Measurements from ENCODE around the gene ARMC7. TPM values are rescaled to one million over a fixed set of nuclear protein-coding genes. Genes with fewer than 3 reads are reported as not detected.

The ARMC7 gene
- total RNA-seq, 1 donor from 2014 or later: 6.2 TPM

DNA sequence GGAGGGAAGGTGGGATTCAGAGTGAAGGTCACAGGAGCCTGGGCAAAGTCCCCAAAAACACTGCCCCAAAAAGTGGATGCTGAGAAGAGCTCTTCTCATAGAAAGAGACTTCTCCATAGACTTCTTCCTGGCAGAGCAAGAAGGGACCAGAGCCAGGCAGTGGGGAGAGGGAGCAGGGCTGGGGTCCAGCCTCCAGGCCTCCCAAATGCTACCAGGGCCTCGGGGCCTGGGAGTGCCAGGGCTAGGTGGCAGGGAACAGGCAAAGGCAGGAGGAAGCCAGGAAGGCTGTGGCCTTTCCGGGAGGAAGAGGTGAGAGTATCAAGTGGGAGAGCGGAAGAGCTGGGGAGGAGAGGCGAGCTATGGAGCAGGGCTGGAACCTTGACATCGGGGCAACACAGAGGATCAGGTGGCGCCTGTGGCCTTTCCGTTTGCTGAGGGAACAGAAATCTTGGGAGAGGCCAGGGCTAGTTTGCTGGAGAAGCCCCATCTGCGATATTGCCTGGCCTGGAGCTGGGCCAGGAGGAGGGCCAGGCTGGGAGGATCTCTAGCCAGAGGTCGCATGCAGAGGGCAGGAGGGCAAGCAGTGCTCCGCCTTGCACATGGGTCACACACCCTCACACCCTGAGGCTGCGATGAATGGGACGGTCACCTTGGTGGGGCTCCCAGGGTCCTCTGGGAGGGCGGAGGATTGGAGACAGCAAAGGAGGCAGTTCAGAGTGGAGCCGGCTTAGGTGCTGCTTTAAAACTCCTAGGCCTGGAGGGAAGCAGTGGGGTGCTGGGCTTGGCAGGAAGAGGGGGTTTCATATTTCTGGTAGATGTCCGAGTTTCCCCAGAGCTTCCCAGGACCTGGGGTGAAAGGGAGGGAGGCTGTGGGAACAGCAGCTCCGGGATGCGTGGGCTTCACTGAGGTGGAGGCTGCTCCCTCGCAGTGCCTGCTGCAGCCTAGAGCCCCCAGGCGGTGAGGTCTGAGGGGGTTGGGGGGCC is 18.6 kb upstream of the ARMC7 start:
- TF ChIP-seq, protein P1, sequence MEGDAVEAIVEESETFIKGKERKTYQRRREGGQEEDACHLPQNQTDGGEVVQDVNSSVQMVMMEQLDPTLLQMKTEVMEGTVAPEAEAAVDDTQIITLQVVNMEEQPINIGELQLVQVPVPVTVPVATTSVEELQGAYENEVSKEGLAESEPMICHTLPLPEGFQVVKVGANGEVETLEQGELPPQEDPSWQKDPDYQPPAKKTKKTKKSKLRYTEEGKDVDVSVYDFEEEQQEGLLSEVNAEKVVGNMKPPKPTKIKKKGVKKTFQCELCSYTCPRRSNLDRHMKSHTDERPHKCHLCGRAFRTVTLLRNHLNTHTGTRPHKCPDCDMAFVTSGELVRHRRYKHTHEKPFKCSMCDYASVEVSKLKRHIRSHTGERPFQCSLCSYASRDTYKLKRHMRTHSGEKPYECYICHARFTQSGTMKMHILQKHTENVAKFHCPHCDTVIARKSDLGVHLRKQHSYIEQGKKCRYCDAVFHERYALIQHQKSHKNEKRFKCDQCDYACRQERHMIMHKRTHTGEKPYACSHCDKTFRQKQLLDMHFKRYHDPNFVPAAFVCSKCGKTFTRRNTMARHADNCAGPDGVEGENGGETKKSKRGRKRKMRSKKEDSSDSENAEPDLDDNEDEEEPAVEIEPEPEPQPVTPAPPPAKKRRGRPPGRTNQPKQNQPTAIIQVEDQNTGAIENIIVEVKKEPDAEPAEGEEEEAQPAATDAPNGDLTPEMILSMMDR (IDR thresholded peaks at IDR 0.05; ENCODE audit: borderline replicate concordance): no peak
- peak overlapping the region; percentile 55 for H3K27ac ChIP-seq (replicated peaks)
- peaks cover 50% of the 10 kb centered on the region for H3K4me1 ChIP-seq
- no peak for DNase-seq
- intact Hi-C loops (cut with micrococcal nuclease): no loop called here
- no peaks in the 10 kb centered on the region for H3K36me3 ChIP-seq
- no peaks in the 10 kb centered on the region for H3K27me3 ChIP-seq (ENCODE audit: low read depth)
- H3K4me3 ChIP-seq: peak overlapping the region; percentile 0
- no peaks in the 10 kb centered on the region for H3K9me3 ChIP-seq (replicated peaks)

DNA sequence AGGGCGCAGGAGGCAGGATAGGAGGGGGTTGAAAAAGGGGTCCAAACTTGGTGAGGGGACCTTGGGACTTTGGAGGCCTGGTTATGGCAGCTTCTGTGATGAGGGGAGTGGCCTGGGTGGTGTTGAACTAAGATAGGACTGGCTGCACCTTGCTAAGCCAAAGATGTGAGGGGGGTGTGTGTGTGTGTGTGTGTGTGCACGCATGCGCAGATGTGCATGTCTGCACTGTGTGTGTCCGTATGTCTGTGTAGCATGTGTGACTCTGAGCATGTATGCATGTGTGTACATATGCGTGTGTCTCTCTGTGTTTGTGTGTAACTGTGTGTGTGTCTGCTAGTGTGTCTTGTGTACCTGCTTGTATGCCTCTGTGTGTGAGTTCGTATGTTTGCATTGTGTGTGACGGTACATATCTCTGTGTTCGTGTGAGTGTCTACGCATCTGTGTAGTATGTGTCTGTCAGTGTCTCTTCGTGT is 17.9 kb upstream of the ARMC7 start:
- Histone ChIP-seq H3K27me3 (ENCODE audit: low read depth) (no peaks in the 10 kb centered on the region), H3K36me3 (no peaks in the 10 kb centered on the region), H3K27ac (replicated peaks) (peak overlapping the region; percentile 55), H3K9me3 (replicated peaks) (no peaks in the 10 kb centered on the region), H3K4me1 (peaks cover 55% of the 10 kb centered on the region), H3K4me3 (no peak overlapping the region)
- TF ChIP-seq, protein P1 (IDR thresholded peaks at IDR 0.05; ENCODE audit: borderline replicate concordance): no peak
- intact Hi-C loops (cut with micrococcal nuclease): no loop called here
- DNase-seq: no peak

DNA sequence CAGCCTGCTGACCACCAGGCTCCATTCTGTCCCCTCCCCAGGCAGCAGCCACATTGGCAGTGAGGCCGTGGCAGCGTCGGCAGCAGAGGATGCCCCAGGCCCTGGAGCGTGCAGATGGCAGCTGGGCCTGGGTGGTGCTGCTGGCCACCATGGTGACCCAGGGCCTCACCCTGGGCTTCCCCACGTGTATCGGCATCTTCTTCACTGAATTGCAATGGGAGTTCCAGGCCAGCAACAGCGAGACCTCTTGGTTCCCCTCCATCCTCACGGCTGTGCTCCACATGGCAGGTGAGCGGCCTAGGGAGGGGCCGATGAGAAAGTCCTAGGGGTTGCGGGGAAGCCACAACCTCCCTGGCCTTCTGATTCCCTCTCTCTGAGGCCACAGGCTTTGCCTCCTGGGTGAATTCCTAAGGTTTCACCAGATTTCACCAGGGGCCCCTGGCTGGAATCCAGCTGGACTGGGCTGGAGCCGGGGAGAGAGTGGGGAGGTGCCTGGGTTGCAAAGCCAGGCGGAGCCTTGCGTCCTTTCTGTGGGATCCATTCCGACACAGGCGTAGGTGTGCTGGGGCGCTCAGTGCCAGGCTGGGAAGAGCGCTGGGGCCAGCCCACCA is 16.1 kb upstream of the ARMC7 start:
- Histone ChIP-seq H3K27ac (replicated peaks) (no peak overlapping the region), H3K4me1 (peaks cover 38% of the 10 kb centered on the region), H3K36me3 (no peaks in the 10 kb centered on the region), H3K4me3 (no peak overlapping the region), H3K27me3 (ENCODE audit: low read depth) (no peaks in the 10 kb centered on the region), H3K9me3 (replicated peaks) (no peaks in the 10 kb centered on the region)
- TF ChIP-seq, protein P1 (IDR thresholded peaks at IDR 0.05; ENCODE audit: borderline replicate concordance): no peak
- intact Hi-C loops (cut with micrococcal nuclease): no loop called here
- DNase-seq: no peak

DNA sequence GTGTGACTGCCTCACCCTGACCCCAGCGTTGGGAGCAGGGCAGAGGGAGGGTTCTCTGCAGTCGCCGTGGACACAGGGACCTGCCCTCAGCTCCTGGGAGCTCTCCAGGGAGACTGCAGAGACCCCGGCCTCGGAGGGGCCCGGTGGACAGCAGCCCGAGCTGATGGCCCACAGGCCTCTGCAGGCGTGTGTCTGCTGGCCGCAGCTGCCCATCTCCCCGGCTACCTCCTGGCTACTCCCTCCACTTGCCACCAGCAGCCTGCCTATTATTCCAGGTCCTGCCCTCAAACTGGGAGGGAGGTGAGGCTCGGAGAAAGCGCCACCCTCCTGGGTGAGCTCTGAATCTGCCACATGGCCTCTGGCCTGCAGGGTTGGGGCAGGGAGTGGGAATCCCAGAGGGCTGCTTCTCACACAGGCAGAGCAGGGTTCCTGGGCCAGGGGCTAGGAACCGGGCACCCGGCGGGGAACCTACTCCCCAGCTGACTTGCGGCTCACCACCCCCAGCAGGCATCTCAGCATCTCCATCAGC is 14.8 kb upstream of the ARMC7 start:
- Histone ChIP-seq H3K4me1 (peaks cover 31% of the 10 kb centered on the region), H3K9me3 (replicated peaks) (no peaks in the 10 kb centered on the region), H3K27me3 (ENCODE audit: low read depth) (no peaks in the 10 kb centered on the region), H3K27ac (replicated peaks) (no peak overlapping the region), H3K36me3 (peaks cover 3% of the 10 kb centered on the region), H3K4me3 (no peak overlapping the region)
- intact Hi-C loops (cut with micrococcal nuclease): no loop called here
- TF ChIP-seq, protein P1 (IDR thresholded peaks at IDR 0.05; ENCODE audit: borderline replicate concordance): no peak
- DNase-seq: no peak

DNA sequence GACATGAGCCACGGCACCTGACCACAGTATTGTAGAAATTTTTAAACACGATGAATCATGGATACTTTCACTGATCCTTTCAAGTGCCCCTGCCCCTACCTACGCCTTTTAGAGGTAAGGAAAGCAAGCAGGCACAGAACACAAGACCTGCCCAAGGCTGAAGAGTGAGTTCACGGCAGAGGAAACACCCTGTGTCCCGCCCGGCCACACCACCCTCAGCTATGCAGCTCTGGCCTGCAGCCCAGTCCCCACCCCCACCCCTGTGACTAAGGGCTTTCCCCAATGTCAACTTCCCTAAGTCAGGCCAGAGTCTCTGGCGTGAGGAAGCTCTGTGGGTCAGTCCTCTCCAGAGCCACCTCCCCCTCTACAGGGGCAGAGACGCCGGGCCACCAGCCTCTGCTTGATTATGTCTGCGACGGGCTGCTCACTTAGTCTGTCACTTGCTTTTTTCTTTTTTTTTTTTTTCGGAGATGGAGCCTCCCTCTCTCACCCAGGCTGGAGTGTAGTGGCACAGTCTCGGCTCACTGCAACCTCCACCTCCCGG is 13.6 kb upstream of the ARMC7 start:
- TF ChIP-seq, protein P1 (IDR thresholded peaks at IDR 0.05; ENCODE audit: borderline replicate concordance): no peak
- Histone ChIP-seq H3K27ac (replicated peaks) (peak overlapping the region; percentile 68), H3K27me3 (ENCODE audit: low read depth) (no peaks in the 10 kb centered on the region), H3K4me1 (peaks cover 23% of the 10 kb centered on the region), H3K4me3 (no peak overlapping the region), H3K36me3 (peaks cover 11% of the 10 kb centered on the region), H3K9me3 (replicated peaks) (no peaks in the 10 kb centered on the region)
- DNase-seq: peak; percentile 75
- intact Hi-C loops (cut with micrococcal nuclease): no loop called here
